HG03571 (cell line): Measurements from ENCODE around the gene AQP1.

Experiments used
- ATAC-seq: cut with Tn5 transposase; IDR thresholded peaks from one replicate; pipeline ENCODE4 v1.9.1; 2021; ENCODE audit not compliant: unreplicated experiment

Gene AQP1

DNA sequence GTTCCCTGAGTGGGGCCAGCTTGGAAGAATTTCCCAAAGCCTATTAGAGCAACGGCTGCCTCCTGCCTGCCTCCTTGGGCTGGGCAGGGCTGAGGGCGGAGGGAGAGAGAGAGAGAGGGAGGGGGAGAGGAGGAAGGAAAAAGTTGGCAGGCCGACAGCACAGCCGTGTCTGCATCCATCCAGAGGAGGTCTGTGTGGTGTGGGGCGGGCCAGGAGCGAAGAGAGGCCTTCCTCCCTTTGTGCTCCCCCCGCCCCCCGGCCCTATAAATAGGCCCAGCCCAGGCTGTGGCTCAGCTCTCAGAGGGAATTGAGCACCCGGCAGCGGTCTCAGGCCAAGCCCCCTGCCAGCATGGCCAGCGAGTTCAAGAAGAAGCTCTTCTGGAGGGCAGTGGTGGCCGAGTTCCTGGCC, at the start of gene AQP1:
TSS of gene AQP1 (plus strand) at position 293 of the 409 bp plus-strand sequence. CDS start at position 350, 57 bp downstream.
- no peak for ATAC-seq

DNA sequence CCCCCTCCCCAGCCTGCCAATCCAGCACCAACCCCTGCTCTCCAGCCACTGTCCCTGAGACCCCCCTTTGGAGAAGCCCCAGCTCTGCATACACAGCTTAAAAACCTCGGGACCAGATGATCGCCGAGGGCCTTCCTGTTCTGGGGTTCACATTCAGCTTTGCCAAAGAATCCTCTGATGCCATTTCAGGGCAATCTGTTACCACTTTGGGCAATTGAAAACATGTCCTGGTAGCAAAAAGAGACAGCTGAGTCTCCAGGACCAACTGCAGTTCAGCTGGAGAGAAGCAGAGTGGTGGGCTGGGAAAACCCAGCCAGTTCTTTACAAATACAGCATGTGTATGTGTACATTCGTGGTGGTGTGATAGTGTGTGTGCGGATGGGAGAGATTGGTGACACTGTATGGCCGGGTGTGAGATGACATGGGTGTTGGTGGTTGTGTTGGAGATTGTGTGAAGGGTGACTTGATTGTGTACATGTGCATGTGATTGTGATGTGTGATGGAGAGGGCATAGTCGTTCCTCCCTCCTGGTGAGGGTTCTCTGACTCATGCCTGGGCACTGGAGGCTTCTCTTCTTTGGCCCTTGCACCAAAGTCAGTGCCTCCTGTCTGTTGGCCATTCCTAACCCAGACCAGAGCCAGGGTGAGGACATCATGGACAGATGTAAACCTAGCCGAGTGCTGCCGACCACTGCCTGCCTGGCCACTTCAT, 48.5 kb upstream of the AQP1 start:
- no peak for ATAC-seq

DNA sequence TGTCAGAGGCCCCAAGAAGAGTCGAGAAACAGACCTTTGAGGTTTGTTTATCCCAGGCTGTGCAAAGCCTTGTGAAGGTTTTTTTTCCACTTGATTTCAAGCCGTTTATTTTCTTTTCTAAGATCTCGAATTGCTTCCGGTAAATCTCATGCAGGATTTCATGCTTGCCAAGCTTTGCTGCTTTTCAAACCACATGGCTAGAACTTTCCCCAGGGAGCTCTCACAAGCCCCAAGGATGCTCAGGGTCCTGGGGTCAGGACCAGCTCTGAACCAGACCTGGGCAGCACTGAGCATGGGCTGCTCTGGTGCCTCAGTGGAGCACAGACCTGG, 48.0 kb upstream of the AQP1 start:
- ATAC-seq, result no peak

DNA sequence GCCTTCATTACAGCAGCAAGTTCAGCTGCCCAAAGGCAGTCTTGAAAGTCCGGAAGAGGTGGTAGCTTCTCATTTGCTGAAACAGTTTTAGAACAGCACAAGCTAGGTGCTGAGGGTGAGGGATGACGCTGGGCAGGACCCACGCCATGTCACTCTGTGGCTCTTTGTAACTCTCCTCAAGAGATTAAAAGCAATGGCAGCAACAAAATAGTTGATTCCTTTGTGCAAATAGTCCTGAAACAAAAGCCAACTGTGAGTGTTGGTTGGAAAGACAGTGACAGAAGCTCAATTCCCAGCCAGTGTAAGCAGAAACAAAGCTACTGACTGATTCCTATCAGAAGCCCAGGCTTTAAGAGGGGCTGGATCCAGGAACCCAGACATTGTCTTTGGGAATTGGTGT, 47.6 kb upstream of the AQP1 start:
- ATAC-seq, result no peak

DNA sequence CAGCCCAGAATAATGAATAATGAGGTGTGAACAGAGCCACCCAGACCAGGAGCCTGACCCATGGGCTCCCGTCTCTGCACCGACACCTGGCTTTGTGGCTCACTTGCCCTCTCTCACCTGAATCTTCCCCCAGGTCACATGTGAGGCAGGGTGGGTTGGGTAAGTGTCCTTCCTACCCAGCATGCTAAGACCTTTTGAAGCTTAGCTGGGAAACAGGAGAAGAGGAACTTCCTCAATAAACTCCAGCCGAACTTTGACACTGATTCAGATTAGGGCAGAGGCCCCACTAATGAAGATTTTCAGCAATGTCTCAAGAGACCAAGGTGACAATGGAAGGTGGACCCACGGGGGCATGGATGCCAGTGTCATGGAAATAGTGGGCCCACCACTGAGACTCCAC, 46.6 kb upstream of the AQP1 start:
- no peak for ATAC-seq

DNA sequence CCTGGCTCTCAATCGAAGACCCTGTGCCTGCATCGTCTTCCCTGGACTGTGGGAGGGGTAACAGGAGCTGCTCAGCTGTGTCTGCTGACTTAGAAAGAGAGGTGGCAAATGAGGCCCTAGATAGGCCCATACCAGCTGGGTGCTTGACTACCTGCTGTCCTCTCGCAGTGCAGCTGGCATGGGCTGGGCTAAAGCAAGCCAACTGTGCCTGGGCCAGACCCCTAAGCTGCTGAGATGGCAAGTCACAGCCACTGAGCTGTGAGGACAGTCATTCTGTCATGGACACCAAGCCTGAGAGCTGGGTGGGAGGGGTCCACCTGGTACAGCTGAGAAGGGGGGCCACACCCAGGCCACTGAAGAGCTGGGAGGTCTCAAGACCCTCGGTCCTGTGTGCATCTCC, 45.8 kb upstream of the AQP1 start:
- ATAC-seq, result no peak

DNA sequence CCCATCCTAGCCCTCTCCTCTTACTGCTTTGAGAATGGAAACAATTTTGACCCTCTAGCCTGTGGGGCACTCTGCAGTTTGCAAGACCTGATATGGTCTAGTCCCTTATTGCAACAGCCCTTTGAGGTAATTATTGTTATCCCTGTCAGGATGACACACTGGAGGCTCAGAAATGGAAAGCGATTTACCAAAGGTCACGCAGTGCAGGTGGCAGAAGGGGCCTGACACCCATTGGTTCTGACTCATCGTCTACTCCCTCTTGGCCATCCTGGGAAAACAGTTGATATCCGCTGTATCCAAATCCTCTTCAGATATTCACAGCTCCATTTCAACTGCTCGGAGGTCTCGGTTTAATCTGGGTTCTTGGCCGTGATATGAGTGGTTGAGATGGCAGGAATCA, 44.7 kb upstream of the AQP1 start:
- ATAC-seq, result no peak

DNA sequence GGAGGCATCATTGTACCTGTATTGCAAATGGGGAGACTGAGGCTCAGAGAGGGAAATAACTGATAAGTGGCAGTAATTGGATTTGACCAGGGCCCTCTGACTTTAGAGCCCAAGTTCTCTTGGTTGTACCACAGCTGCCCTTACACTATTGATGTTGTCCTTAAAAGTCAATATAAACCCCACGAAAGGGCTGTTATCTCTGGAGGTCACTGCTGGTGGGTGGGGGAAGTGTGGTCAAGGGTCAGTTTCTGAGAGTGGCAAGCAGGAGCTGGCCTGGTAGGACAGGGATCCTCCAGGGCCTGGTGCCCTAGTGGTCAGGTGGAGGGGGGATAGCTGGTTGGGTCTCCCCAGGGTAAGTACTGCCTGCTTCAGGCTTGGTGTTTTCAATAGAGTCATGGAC, 44.2 kb upstream of the AQP1 start:
- no peak for ATAC-seq

DNA sequence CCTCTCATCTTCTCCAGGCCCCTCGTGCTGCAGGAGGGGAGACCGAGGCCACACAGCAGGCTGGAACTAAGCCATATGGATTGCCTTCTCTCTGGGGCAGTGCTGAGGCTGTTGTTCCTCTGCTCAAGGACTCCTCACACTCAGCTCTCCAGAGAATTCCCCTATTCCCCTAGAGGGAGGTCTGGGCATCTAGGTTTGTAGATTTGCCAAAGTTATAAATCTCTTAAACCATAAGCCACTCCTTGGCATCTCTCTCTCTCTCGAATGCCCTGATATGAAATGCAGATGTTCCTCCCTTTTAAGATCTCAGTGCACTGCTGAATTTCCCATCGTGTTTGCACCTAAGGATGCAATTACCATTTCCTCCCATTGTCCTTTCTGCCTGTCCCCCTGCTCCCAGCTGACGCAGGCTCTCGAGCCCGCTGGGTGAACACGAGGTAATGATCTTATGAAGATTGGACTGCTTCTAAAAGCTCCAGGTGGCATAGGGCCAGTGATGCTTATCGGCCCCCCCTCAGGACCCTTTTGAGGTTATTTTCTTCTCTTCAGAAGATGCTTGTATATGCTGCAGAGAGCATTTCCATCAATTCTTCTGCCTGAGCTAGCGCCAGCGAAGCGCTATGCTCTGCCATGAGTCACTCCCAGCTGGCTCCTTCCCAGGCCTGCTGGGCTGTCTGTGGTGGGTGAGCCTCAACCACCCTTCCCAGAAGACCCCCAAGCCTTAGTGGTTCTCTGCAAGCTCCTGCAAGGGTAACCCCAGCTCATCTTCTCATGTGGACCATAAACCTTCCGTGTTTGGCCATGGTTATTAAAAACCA, 41.6 kb upstream of the AQP1 start:
- ATAC-seq, result no peak

DNA sequence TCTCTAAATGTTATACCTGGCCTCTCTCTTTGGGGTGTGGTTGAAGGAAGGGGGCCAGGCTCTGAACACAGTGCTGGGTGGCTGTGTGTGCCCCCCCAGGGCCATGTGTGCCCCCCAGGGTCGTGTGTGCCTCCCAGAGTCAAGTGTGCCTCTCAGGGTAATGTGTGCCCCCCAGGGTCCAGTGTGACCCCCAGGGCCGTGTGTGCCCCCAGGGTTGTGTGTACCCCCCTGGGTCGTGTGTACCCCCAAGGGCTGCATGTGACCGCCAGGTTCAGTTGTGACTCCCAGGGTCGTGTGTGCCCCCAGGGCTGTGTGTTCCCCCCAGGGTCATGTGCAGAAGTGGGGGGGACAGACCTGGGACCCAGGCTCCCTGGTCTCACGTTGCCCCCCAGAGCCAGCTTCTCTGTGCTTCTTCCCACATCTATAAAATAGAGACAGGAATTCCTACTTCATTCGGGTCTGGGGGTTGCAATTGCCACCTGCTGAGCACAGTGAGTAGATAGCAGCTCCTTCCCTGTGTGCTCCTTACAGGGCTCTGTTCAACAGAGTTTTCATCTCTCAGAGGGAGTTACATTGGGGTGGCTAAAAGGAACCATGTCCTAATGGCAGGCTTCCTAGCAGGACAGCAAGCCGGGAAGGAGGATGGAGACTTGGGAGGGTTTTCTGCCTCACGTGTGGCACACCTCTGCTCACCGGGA, 40.7 kb upstream of the AQP1 start:
- ATAC-seq, result no peak

DNA sequence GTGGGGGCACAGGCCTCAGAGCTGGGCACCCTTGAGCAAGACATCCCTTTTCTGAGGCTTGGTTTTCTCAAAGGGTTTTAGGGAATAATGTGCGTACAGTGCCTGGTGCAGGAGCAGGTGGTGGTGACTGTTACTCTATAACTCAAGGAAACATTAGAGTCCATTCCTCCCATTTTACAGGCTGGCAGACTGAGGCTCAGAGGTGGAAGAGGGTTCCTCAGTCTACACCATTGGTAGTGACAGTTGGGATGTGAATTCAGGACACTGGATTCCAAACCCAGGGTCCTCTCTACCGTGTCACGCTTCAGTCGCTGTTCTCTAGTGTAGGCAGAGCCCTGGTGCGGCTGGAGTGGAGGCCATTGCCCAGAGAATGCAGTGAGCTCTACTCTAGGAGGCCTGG, 40.0 kb upstream of the AQP1 start:
- no peak for ATAC-seq

DNA sequence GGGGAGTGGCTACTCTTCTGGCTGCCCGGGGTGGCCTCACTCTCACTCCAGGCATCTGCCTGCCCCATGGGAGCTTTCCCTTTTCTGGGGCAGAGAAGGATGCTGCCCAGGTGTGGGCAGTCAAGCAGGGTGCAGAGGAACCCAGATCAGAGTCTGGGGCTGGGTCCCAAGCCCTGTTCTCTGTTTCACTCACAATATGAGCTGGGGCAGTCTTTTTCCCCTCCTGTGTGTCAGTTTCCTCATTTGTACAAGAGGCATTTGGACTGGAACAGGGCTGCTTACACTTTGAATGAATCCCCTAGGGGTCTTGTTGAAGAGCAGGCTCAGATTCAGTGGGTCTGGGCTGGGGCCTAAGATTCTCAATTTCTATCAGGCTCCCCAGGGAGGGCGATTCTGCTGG, 38.4 kb upstream of the AQP1 start:
- no peak for ATAC-seq

DNA sequence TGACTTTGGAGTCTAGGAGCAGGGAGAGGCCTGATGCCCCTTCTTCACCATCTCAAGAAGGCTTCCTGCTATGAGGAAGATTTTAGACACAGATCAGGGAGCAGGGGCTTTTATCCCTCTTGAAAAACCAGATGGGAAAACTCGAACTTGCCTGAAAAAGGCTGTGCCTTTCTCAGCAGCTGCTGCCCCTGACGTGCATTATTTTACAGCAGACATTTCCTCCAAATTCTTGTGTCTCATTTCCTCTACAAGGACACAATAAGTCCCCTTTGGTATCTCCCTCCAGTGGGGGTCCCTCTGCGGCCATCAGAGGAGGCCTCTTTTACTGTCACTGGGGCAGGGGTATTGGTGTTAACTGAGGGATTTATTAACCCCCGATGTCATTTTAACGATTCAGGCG, 38.0 kb upstream of the AQP1 start:
- ATAC-seq, result no peak

DNA sequence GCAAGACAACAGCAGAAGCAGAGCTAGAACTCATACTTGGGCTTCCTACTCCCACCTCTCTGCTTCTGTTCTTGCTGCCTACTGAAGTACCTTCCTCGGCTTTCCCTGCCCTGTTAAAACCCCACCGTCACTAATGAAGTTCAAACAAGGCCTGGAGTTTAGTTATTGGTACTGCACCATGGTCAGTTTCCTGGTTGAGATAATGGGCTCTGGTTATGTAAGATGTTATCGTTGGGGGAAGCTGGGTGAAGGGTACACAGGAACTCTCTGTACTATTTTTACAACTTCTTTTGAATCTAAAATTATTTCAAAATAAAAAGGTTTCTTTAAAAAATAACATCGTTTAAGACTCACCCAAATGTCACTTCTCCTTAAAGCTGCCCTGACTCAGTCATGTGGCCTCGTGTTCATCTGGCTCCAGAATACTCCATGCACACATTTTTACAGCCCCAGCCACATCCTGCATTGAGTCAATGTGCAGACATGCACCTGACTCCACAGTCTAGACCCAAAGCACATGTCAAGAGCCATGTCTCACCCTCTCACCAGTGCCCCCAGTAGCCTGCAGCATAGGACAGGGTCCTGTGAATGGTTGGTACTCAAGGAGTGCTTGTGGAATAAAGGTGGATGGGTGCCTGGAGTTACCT, 36.9 kb upstream of the AQP1 start:
- ATAC-seq, result no peak

DNA sequence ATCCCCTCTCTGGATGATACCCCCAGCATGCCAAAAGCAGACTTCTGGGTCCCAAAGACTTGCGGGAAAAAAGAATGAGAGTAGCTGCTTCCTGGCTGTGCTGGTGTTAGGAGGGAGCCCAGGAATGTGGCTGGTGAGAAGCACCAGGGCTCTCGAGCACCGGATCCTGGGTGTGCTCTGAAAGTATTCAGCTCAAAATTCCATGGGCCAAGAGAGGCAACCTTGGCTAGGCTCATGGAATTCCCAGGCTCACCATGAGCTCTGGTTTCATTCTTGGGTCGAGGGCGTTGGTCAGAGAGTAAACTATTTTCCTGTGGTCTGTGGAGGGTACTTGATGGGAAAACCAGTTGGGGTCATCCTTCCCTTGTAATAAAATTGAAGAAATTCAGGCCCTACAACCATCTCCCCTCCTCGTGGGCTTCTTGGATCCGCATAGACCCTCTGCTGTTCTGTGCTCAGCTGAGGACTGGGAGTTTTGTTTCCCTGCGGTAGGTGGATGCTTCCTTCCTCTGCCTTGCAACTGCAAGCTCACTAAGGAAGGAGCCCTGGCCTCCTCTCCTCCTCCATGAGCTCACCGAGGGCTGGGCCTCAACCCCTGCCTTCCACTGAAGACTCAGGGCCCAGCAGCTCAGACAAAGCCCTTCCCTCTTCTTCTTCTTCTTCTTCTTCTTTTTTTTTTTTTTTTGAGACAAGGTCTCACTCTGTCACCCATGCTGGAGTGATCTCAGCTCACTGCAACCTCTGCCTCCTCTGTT, 34.5 kb upstream of the AQP1 start:
- ATAC-seq, result no peak

DNA sequence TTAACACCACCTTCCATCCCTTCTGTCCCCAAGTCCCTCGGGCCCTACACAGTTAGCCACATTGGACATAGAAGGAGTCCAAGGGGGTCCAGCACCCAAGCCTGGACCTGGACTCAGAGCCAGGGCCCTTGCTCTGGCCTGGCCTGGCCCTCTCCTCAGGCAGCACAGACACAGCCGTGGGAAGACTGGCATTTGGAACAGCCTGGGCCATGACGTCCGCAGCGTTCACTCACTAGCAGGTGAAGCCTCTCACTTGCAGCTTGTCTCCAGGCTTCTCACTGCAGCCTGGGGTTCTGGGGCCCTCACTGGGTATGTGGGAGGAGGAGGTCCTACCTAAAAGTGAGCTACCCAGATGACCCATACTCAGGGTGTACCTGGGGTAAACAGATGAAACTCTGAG, 33.7 kb upstream of the AQP1 start:
- ATAC-seq, result no peak

DNA sequence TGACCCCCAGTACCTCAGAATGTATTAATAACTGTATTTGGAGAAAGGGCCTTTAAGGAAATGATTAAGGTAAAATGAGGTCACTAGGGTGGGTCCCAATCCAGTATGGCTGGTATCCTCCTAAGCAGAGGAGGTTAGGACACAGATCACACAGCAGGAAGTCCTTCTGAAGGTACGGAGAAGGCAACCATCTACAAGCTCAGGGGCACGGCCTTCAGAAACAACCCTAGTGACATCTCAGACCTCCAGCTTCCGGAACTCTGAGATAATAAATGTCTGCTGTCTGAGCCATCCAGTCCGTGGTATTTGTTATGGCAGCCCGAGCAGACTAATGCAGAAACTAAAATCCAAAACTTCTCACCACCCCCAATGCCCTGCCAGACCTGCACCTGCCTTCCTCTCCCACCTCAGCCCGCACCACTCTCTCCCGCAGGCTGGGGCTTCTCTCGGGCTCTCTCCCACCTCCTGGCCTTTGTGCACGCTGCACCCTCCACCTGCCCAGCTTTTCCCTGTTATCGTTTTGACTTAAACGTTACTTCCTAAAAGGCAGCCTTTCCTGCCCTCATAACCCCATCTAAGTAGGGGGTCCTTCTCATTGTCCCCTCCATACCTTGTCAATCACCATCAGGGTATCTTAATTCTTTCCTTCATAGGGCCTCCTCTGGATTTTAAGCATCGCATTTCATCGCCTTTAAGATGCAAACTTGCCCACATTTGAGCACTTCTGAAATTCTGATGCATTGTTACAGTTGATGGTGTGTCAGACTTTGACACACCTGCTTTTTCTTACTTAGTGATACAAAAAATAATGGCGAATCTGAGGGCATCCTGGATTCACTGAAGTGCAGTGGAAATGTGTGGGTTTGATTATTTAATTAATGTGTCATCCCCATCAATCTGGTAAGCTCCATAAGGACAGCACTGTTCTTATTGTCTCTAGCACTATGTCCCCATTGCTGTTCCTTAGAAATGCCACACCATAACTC, 32.2 kb upstream of the AQP1 start:
- no peak for ATAC-seq

DNA sequence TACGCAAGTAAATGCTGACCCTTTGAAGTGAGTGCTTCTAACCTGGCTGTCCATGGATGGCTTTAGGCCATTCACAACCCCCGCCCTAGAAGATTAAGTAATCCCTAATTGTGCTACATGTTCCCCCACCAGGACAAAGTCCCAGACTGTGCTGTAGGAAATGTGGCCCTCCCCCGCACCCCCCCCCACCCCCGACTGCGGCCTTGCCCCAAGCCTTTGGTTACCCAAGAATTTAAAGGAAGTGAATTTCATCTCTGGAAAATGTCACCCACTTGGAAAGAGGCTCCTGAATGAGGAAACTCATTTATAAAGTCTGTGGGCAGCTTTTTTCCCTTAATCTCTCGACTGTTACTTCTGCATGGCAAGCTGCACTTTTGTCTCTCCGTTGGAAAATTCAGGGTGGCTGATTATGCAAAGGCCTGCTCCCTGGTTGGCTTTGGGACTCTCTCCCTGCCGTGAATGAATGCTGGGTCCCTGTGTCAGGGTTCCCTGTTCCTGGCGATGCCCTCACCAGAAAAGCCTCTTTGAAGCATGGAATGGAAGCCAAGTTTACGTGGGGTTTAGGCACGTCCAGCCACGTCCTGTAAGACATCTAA, 31.4 kb upstream of the AQP1 start:
- no peak for ATAC-seq

DNA sequence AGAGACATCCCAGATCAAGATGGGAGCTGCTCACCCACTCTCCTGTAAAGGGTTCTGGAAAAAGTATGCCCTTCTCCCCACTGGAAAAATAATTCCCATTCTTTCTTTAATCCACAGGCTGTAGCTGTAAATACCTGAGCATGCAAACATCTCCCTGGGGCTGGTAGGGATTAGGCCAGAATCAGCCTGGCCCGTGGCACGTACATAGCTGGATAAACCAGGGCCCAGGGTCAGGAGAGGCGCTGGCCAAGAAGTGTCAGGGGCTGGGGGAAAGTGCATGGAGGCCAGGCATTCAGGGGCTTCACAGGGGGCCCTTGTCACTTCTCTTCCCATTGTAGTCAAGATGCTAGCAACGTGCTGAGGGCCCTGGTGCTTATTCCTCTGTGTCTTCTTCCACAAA, 30.7 kb upstream of the AQP1 start:
- no peak for ATAC-seq
